GM13976 (cell line): ENCODE results near the gene CAPN15.

ENCODE experiments used
- DNase-seq: peaks from one replicate; pipeline ENCODE4 v3.0.0; 2012; ENCODE audit warnings: low spot score
- CTCF ChIP-seq: IDR thresholded peaks from 2 replicates; pipeline ENCODE4 v1.5.1; 2012; ENCODE audit warnings: borderline replicate concordance, mild to moderate bottlenecking; ENCODE audit not compliant: insufficient read depth; ENCODE audit errors: extremely low read depth, missing control alignments, control extremely low read depth
- in situ Hi-C: fragments of 300-500 bp; cut with MboI; formaldehyde crosslinking; loops from one replicate; pipeline ENCODE4 v1.12.0; 2022; ENCODE audit warnings: low sequenced_read_pairs, mixed read lengths, inconsistent platforms; ENCODE audit not compliant: unreplicated experiment

CAPN15 gene

GRCh38 chr16:554297-554621 is 26.7 kb downstream of the CAPN15 start:
- in situ Hi-C loops: no loop called here
- no peak for DNase-seq
- TF ChIP-seq CTCF: no peak

GRCh38 chr16:554640-555365 is 27.3 kb downstream of the CAPN15 start:
- no peak for DNase-seq
- in situ Hi-C loops: no loop called here
- TF ChIP-seq CTCF: no peak

GRCh38 chr16:555528-556473 is 28.3 kb downstream of the CAPN15 start:
- in situ Hi-C loops: no loop called here
- DNase-seq: no peak
- TF ChIP-seq CTCF: no peak

- peak; percentile 44 for DNase-seq
- in situ Hi-C loops: no loop called here
- TF ChIP-seq CTCF: no peak
Observed at GRCh38 chr16:556474-557173, 29.1 kb downstream of the CAPN15 start.

DNA sequence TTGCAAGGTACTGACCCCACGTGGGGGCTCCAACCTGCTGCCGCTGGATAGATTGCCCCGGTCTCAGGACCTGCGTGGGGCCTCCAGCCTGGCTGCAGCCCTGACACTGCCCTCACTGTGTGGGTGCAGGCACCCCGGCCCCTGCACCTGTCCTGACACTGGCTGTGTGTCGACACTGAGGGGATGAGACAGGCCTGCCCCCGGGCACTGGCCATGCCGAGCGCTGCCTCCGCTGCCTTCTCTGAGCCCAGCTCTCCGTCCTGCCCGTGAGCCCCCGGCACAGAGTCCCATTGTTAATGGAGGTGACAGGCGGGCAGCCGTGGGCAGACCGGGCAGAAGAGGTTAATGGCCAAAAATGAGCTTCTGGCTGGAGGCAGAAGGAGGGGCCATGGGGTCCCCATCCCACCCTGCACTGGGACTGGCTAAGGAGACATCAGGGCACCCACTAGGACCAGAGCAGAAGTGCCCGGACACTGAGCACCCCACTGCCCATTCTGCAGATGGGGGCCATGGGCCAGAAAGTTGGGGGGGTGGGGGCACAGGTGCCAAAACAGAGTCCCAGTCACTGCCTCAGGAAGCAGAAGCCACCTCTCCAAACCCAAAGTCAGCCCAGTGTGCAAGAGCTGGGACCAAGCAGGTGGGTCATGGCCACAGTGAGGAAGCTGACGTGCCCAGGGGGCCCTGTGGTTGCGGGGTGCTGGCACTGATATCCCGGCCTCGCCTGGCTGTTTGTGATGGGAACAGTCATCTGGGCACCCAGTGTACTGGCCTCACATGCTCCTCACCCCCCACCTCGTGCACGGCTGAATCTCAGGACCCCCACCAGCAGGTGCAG is 30.2 kb downstream of the CAPN15 start:
- in situ Hi-C loops: no loop called here
- DNase-seq: peak; percentile 45

More for the DNA sequence above, 30.2 kb downstream of the CAPN15 start:
- TF ChIP-seq CTCF: no peak
